Activated effector memory CD4-positive, alpha-beta T cell treated with Interleukin-2 at 50 U/mL for 16 hours (primary cell): Measurements from ENCODE around the gene ERAL1.
"Not testable (repeated sequence)": the region's sequence is repeated elsewhere in the genome, so short reads cannot be mapped to it uniquely, and the experiment has no call there.

Experiments
- DNase-seq: peaks from one replicate; pipeline ENCODE4 v3.0.0-alpha.2; 2020

The ERAL1 gene

DNA sequence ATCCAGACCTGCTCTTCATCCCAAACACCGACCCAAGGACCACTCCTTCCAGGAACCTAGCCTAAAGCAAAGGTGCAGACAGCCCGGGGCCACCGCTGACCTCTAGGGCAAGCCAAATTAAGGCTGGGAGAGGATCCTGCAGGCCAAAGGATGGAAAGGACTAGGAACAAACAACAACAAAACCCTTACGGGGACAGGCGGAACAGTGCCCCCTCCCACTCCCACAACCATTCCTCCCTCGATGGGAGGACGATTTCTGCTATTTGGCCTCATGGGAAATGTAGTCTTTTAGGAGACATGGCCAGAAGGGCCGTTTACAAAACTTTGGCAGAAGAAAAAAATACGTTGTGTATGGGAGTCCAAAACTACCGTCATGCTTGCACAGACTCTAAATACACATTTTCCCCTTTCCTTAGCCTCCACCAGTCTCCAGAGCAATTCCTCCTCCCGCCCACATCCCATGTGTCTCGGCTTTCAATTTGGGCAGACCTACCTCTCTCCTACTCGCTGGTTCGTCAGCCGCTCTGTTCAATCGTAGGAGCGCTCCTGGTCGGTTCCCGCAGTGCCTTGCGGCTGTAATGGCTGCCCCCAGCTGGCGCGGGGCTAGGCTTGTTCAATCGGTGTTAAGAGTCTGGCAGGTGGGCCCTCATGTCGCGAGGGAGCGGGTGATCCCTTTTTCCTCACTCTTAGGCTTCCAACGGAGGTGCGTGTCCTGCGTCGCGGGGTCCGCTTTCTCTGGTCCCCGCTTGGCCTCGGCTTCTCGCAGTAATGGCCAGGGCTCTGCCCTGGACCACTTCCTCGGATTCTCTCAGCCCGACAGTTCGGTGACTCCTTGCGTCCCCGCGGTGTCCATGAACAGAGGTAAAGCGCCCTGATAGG is at the start of gene ERAL1:
Gene ERAL1 (plus strand): TSS at position 560 of the 879 bp plus-strand sequence. CDS start 19 bp downstream, at position 579.
- DNase-seq = peak; percentile 73

DNA sequence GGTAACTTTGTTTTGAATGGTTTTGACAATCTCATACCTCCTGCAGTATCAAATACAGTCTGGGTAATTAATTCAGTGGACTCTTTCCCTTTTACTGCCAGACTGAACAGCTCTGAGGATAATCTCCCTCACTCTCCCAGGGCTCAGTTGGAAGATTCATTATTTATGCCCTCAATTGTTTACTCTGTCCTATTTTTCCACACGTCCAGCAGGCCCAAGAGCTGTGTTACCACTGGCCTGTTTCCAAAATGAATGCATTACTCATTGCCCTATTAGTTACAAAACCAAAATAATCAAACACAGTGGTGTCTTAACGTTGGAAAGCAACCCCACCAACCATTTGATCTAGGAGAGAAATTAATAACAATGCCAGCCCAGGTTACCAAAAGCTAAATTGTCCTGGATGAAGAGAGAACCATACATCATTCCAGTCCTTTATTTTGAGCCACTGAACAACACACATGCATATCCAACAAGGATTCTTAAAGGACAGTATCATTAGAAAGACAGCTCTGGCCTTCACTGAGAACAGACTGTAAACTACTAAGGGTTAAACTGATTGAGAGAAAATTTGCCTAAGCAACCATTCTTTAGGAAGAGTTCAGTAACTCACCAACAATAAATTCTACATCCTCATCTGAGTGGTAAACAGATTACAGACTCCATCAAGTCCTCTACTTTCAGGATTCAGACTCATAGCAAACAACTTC is 46.7 kb upstream of the ERAL1 start:
- DNase-seq = no peak

DNA sequence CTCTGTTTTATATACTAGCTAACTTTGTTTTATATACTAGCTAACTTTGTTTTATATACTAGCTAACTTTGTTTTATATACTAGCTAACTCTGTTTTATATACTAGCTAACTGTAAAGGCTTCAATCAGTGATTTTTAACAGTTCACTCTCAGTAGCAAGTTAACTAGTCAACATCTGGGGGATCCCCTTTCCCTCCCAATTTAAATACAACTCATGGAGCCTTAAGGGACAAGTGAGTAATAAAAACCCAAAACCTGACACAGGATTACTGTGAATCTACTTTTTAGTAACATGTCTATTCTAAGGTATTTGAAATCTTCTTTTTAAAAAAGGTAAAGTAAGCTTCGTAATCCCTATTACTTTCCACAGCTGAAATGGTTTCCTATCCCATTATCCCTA is 44.4 kb upstream of the ERAL1 start:
- DNase-seq = no peak

DNA sequence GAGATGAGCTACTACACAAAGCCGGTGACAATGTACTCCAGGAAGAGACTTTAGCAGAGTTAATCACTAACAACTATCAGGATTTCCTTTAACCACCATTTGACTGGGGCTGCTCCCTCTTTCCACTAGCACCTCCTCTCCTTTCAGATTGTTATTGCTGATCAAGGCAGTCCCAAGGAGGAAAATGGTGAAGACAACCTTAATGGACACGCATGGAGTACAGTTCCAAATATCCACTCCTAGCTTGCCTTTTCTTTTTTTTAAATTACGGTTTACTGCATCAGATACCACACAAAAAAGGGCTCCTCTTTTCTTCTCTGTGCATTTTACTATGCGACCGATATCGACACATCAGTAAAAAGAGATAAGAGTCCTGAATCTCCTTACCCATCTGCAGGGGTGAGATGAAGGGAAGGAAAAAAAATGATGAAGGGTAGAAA is 43.1 kb upstream of the ERAL1 start:
- no peak for DNase-seq

DNA sequence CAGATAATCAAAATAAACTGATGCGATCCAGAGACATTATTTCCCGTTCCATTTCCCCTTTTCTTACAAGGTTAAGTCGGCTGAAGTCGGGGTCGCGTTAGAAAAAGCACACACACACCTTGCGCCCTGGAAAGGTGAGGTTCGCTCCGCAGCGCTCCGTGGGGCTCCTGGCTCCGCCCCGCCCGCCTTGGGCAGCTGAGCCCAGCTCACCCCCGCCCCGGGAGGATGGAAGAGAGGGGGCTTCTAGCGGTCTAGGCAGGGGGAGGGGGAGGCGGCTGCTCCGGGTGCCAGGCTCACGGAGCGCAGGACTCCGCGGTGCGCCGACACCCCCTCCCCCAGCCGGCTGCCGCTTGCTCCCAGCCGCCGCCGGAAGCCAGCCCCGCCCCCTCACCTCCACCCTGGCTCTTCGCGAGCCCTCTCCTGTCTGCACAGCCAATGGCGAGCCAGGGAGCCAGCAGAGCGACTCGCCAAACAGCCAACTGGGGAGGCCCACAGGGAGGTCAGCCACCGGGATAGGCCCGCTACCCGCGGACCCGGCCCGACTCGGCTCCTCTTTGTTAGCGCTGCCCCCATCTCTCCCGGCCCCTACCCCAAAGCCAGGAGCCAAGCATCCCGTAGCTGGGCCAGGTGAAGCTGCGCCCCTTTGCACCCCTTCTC is 42.6 kb upstream of the ERAL1 start:
- DNase-seq = peak; percentile 92

DNA sequence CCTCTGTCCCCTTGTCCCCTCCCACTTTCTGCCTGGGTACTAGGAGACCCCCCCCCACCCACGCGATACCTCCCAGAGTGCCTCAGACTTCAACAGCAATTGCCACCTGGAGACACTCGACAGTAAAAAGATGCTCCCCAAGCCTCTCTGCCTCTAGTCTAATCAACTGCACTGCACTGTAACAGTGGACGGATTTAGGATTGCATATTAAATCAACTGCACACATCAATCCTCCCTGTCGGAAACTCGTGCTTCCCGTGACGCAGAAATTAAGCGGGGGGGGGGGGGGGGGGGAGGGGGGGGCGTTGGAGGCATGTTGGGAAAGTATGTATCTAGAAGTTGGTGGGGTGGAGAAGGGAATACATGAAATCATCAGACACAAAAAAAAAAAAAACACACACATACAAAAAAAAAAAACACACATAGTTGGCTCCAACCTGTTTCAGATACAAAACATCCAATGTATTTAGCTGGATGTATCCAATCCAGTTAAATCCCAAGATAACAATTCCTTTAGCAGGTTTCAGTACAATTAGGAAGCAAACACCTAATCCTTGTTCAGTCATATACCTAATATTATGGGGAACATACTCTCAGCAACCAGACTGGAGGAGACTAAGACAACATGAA is 42.0 kb upstream of the ERAL1 start:
- DNase-seq = no peak

DNA sequence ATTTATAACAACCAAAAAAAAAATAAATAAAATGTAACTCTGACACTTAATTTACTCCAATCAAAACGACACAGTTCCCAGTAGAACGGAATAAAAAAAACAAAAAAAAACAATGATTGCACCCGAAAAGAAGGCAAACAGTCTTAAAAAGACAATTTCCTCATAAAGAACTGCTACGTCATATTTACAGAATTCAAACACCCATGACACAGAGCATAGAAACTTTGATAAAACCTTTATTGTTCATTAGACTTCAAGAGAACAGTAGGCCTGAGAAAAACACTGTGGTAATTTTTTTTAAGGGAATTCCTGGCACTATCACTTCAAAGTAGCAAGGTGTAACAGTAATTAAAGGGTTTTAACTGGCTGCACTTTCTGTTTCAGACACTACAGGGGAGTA is 38.3 kb upstream of the ERAL1 start:
- DNase-seq = no peak

DNA sequence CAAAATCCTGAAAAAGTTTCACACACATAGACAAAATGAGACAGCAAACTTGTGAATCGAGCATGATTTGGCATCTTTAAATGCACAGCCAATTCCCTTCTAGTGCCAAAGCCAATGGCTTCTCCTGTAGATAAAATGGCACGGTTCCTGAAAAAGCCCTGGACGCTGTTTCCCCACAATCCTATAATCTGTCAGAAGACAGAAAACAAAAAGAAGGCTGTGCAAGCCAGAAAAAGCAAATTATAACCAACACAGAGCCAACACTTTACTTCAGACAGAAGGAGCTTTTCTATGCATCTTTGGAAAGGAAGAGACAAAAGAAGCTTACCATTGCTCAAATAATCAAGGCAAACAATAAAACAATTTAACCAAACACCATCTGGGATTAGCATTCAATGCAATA is 36.0 kb upstream of the ERAL1 start:
- no peak for DNase-seq

DNA sequence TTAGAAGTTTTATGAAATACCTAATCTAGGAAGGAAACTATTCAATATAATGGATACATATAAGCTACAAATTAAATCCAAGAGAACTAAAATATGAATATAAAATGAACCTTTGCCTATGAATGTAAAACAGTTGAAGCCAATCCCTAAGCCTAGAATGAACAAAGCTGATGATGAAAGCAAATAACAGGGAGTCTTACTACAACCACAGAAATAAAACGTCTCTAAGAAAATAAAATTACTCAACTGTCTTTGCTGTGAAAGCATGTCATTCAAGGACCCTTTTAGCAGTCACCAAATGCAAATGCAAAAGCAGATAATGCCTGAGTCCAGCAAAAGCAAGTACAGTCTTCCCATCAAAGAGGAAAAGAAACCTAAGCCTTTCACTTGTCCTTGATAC is 35.2 kb upstream of the ERAL1 start:
- no peak for DNase-seq

DNA sequence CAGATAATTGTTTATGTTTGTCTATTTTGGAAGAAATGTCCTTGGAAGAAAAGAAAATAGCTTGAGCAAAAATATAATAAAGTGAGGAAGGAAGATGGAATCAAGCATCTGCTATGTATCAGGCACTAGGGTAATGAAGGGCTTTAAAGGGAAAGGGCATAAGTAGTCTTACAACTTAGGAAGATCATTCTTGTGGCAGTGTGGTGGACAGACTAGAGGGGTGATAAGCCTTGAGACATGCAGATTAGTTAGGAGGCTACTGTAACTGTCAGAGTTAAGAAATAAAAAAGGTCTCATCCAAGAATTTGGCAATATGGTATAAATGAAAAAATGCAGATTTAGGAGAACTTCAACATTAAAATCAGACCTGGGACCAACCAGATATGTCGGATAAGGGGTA is 27.1 kb upstream of the ERAL1 start:
- no peak for DNase-seq

DNA sequence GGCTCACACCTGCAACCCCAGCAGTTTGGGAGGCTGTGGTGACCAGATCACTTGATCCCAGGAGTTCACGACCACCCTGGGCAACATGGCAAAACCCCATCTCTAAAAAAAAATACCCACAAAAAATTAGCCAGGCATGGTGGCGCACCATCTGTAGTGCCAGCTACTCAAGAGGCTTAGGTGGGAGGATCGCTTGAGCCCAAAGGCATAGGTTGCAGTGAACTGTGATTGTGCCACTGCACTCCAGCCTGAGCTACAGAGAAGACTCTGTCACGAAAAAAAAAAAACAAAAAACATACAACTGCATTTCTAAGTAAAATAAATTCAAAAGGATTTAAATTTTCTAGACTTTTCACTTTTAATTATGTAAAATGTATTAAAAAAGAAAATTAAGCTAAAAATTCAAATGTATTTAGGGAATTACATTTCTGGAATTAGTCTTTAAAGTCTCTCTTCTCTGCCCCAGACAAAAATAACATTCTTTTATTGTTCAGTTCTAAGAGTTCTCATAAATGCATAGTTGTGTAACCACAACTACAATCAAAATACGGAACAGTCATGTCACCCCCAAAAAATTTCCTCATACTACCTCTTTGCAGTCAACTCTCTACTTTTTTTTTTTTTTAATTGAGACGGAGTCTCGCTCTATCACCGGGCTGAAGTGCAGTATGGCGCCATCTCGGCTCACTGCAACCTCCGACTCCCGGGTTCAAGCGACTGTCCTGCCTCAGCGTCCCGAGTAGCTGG is 26.3 kb upstream of the ERAL1 start:
- DNase-seq = no peak

DNA sequence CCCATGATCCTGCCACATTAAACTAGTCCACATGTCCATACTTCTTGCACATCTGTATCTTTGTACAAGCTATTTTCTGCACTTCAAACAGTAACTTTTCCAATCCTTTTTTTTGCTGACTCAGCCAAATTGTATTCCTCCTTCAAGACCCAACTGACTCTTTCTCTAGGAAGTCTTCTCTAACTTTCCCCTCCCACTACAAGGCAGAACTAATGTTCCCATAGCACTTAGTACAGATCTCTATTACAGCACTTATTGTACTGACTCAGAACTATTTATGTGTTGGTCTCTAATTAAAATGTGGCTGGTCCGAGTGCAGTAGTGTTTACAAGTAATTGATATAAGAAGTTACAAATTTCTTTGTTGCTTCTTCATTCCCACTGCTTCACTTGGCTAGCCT is 20.4 kb upstream of the ERAL1 start:
- DNase-seq = no peak

DNA sequence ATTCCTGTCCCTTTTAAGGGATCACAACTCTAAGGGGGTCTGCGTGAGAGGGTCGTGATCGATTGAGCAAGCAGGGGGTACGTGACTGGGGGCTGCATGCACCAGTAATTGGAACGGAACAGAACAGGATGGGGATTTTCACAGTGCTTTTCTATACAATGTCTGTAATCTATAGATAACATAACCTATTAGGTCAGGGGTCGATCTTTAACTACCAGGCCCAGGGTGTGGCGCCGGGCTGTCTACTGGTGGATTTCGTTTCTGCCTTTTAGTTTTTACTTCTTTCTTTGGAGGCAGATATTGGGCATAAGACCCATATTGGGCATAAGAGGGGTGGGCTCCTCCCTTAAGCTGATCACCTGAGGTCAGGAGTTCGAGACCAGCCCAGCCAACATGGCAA is 18.3 kb upstream of the ERAL1 start:
- not testable (repeated sequence) for DNase-seq

DNA sequence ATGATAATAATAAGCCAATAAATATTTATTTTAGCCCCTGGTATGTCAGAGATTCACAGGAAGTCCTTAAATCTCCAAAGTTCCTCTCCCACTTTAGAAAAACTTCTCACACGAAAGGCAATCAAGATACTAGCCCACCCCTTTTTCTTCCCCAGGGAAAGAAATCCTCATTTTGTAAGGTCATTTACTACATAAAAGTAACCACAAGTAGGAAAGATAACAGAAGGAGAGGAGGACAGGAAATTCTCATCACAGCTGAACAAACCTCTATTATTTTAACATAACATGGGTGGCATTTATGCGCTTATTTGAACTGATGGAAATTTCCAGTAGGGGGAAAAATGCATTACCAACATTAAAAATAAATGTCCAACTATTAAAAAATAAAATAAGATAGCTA is 15.6 kb upstream of the ERAL1 start:
- no peak for DNase-seq

DNA sequence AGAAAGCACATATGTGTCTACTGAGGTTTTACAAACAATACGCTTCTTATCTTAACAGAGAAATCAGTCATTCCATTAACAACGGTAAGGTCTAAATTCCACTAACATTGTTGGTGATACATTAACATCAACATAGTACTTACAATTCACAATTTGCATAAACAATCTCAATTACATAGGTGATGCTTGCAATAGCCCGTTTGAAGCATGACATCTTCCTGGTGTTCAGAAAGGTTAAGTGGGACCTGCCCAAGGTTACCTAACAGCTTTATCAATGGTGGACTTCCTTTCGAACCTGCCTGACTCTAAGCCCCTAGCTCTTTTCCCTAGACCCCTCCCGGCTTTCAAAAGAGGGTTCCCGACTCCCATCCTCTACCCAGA is 12.9 kb upstream of the ERAL1 start:
- no peak for DNase-seq

DNA sequence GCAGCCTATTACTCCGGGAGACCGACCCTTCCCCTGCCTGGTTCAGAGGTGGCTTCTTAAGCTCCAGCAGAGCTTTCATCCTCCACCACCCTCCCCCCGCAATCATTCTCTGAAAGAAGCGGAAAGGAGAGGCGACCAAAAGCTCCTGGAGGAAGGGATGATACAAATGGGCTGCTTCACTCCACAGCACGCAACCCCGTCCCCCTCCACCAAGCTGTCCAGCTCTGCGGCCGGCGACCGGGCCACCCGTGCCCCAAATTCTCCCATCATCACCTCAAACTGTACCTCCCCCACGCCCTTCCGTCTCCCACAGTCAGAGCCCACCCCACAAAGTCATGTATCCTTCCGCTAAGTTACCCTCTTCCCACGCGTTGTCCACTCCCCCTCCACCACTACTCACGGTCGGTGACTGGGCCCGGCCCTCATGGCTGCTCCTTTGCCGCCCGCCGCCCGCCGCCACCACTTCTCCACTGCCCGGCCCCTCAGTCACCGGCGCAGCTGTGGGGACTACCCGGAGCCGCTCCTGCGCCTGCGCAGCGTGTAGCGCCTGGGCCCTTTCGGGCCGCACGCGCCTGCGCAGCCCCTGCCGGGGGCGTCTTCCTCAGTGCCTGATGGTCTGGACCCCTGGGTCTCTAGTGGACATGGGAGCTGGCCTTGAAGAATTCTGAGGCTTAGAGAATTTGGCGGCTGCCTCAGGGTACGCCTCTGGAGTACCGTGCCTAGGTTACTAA is 12.4 kb upstream of the ERAL1 start, which contains the start of gene FAM222B:
Gene FAM222B (minus strand): TSS at position 509 of the 731 bp plus-strand sequence. CDS start 76,123 bp downstream, outside the sequence.
- peak; percentile 79 for DNase-seq

DNA sequence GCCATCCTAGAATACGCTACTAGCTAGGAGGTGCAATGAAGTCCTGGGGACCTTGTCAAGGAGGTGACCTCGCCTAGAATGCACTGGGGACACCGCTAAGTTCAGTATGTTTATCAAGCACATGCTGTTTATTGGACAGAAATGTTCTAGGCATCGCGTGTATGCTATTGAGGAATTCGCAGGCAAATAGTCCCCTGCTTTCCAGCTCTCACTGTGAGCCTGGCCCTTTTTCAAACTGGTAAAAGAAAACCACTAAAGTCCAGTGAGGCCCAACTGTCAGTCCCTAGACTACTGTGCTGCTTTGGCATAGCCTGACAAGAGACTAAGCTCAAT is 11.0 kb upstream of the ERAL1 start:
- DNase-seq = no peak

DNA sequence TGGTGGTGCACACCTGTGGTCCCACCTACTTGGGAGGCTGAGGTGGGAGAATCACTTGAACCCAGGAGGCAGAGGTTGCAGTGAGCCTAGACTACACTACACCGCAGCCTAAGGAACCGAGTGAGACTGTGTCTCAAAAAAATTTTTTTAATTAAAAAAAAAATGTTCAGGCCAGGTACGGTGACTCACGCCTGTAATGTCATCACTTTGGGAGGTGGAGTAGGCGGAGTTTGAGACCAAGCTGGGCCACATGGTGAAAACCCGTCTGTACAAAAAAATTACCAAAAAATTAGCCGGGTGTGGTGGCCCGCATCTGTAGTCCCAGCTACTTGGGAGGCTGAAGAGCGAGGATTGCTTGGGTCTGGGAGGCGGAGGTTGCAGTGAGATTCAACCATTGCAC is 8.6 kb upstream of the ERAL1 start:
- DNase-seq = no peak

DNA sequence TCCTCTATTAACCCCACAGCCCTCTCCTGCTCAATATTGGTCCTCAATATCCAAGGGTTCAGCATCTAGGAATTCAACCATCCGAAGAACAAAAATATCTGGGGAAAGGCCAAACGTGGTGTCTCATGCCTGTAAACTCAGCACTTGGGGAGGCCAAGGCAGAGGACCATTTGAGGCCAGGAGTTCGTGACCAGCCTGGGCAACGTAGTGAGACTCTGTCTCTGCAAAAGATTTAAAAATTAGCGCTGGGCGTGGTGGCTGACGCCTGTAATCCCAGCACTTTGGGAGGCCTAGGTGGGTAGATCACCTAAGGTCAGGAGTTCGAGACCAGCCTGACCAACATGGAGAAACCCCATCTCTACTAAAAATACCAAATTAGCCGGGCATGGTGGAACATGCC is 8.1 kb upstream of the ERAL1 start:
- not testable (repeated sequence) for DNase-seq

DNA sequence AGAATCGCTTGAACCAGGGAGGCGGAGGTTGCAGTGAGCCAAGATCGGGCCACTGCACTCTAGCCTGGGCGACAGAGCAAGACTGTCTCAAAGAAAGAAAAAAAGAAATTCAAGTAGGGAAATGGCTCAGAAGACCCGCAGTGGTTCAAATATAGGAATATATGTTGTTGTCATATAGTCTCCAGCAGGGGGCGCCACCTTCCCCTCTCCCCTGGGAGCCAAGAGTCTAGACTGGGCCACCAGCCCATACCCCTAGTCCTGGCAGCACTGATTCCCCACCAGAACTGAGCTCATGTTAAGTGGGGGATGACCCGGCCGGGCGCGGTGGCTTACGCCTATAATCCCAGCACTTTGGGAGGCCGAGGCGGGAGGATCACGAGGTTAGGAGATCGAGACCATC is 6.1 kb upstream of the ERAL1 start:
- DNase-seq = peak; percentile 18

DNA sequence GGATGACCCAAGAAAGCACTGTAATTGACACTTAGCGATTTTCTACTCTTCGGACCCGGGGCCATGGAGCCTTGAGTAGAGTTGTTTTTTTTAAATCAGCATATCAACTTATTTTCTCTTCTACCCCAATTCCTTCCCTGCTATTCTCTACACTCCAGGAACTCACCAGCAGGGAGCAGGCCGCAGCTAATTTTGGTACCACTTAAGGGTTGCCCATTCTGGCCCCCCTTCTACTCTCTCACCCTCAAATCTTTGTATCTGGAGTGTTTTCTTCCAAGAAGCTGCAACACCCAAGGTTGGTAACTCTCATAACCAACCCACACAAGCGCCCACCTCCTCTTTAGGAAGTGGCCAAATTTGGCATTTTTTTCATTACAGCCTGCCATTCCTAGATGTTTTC is 5.5 kb upstream of the ERAL1 start:
- DNase-seq = no peak

DNA sequence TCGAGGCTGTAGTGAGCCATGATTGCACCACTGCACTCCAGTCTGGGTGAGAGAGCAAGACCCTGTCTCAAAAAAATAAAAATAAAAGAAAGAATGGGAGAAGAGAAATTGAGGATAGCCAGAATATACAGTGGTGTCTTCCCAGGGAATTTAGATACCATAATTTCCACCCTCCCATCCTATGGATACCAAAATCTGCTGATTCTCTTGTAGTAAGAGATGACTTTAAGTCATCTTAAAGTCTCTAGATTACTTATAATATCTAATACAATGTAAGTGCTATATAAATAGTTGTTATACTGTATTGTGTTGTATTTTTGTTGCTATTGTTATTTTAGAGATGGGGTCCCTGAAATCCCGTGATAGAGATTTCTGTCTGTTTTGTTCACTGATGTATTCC is 1.5 kb upstream of the ERAL1 start:
- DNase-seq = no peak
